Stomach (tissue), 4 donors: Measurements from ENCODE around the gene ARID3A.

ENCODE experiments used
- EP300 ChIP-seq: sonication (generic); formaldehyde crosslinking; IDR thresholded peaks from one replicate; pipeline ENCODE4 v1.6.1; 2017; ENCODE audit warnings: antibody characterized with exemption
- POLR2A ChIP-seq, 4 donors: fragments of 450-650 bp; IDR thresholded peaks; one replicate each; pipeline ENCODE4 v1.6.1; 2016; ENCODE audit warnings: antibody characterized with exemption in 4 of 4, control low read depth in 2 of 4, mild to moderate bottlenecking in 1 of 4, moderate library complexity in 1 of 4
- POLR2AphosphoS5 ChIP-seq, 3 donors: sonication (generic); formaldehyde crosslinking; IDR thresholded peaks; one replicate each; pipeline ENCODE4 v1.6.1; 2016; ENCODE audit warnings: antibody characterized with exemption in 3 of 3
- TF ChIP-seq, protein P1 (sequence below), 7 experiments: fragments of 450-650 bp in 4 of 7; fragments of 200-600 bp in 3 of 7; sonication (generic) in 3 of 7; IDR thresholded peaks; one replicate each; pipeline ENCODE4 v1.5.1; 2016 to 2019; ENCODE audit warnings: antibody characterized with exemption in 7 of 7, control low read depth in 2 of 7, mild to moderate bottlenecking in 1 of 7

DNA sequence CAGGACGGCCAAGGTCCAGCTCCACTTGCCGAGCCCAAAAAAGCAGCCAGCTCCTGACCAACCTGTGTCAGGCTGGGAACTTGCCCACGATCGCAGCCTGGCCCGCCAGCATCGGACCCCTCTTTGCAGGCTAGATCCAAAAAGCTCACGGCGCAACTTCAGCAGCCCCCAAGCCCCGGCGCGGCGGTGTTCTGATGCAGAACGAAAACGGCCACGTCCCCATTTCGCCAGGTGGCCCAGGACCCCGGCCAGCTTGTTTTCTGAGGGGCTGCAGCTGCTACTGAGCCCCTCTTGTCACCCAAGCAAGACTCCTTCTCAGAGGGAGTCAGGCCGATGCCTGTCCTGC, 93.8 kb downstream of the ARID3A start:
- TF ChIP-seq EP300 = no peak
- TF ChIP-seq, protein P1, sequence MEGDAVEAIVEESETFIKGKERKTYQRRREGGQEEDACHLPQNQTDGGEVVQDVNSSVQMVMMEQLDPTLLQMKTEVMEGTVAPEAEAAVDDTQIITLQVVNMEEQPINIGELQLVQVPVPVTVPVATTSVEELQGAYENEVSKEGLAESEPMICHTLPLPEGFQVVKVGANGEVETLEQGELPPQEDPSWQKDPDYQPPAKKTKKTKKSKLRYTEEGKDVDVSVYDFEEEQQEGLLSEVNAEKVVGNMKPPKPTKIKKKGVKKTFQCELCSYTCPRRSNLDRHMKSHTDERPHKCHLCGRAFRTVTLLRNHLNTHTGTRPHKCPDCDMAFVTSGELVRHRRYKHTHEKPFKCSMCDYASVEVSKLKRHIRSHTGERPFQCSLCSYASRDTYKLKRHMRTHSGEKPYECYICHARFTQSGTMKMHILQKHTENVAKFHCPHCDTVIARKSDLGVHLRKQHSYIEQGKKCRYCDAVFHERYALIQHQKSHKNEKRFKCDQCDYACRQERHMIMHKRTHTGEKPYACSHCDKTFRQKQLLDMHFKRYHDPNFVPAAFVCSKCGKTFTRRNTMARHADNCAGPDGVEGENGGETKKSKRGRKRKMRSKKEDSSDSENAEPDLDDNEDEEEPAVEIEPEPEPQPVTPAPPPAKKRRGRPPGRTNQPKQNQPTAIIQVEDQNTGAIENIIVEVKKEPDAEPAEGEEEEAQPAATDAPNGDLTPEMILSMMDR (IDR thresholded peaks at IDR 0.05) = no peak
- no peak for TF ChIP-seq POLR2A (IDR thresholded peaks at IDR 0.05)
- no peak for TF ChIP-seq POLR2AphosphoS5 (IDR thresholded peaks at IDR 0.05)
